ENCODE data around the gene REC8. TPM values are rescaled to one million over a fixed set of nuclear protein-coding genes. Genes with fewer than 3 reads are reported as not detected.
"Not testable (repeated sequence)": the region's sequence is repeated elsewhere in the genome, so short reads cannot be mapped to it uniquely, and the experiment has no call there.

REC8 gene
- total and polyA plus RNA-seq, 4 donors = 2.3 to 4.7 (median 3.8) TPM

GRCh38 chr14:24216345-24216699 is 44.4 kb downstream of the REC8 start:
- 92% methylated on average over 2 of the region's 2 CpGs for WGBS
- Histone ChIP-seq H3K27ac (ENCODE audit: low read depth in 1 of 2, low read length in 2 of 2) (no peak overlapping the region), H3K9me3 (ENCODE audit: control insufficient read depth in 4 of 4, low read length in 3 of 4) (no peaks in the 10 kb centered on the region), H3K4me3 (ENCODE audit: low read depth in 1 of 3, low read length in 3 of 3) (no peak overlapping the region), H3K9ac (ENCODE audit: low read depth in 1 of 2, low read length in 2 of 2) (no peak overlapping the region), H3K4me1 (ENCODE audit: control insufficient read depth in 4 of 4, insufficient read depth in 4 of 4, low read length in 3 of 4) (peaks cover 0 to 23% (median 8%) of the 10 kb centered on the region in 4 donors), H3K27me3 (ENCODE audit: control insufficient read depth in 4 of 4, insufficient read depth in 4 of 4, low read length in 3 of 4) (no peaks in the 10 kb centered on the region), H3K36me3 (ENCODE audit: control insufficient read depth in 4 of 4, insufficient read depth in 3 of 4, low read depth in 1 of 4, low read length in 3 of 4) (peaks cover 0 to 7% (median under 1%) of the 10 kb centered on the region in 4 donors)
- no peak for TF ChIP-seq FOXA2 (IDR thresholded peaks at IDR 0.05)
- no peak for TF ChIP-seq RXRA (IDR thresholded peaks at IDR 0.05)
- no peak for TF ChIP-seq CTCF (IDR thresholded peaks at IDR 0.05; ENCODE audit: low read depth, low read length, missing input control)
- no peak for TF ChIP-seq HNF4A (conservative IDR thresholded peaks at IDR 0.05)
- TF ChIP-seq MAX (IDR thresholded peaks at IDR 0.05) = no peak
- no peak for TF ChIP-seq ZBTB33 (IDR thresholded peaks at IDR 0.05)
- no peak for TF ChIP-seq GABPA (IDR thresholded peaks at IDR 0.05 in 1 of 2, conservative IDR thresholded peaks at IDR 0.05 in 1 of 2)
- no peak for TF ChIP-seq YY1 (IDR thresholded peaks at IDR 0.05)
- no peak for TF ChIP-seq JUND (IDR thresholded peaks at IDR 0.05)
- no peak for TF ChIP-seq FOXA1 (IDR thresholded peaks at IDR 0.05)
- no peak for TF ChIP-seq TAF1 (conservative IDR thresholded peaks at IDR 0.05)
- no peak for TF ChIP-seq REST (IDR thresholded peaks at IDR 0.05)
- no peak for TF ChIP-seq SP1 (IDR thresholded peaks at IDR 0.05)
- no peak for TF ChIP-seq ATF3 (IDR thresholded peaks at IDR 0.05)
- TF ChIP-seq RAD21 (IDR thresholded peaks at IDR 0.05) = no peak
- no peak for TF ChIP-seq NR2F2 (IDR thresholded peaks at IDR 0.05)
- no peak for TF ChIP-seq HNF4G (IDR thresholded peaks at IDR 0.05)
- no peak for TF ChIP-seq EGR1 (IDR thresholded peaks at IDR 0.05; ENCODE audit: low read depth in 2 of 2)
- no peak for DNase-seq (ENCODE audit: low spot score)

GRCh38 chr14:24216876-24217275 is 45.0 kb downstream of the REC8 start:
- not testable (repeated sequence) for H3K27me3 ChIP-seq (ENCODE audit: control insufficient read depth in 4 of 4, insufficient read depth in 4 of 4, low read length in 3 of 4); DNase-seq (ENCODE audit: low spot score); H3K9ac ChIP-seq (ENCODE audit: low read depth in 1 of 2, low read length in 2 of 2); H3K27ac ChIP-seq (ENCODE audit: low read depth in 1 of 2, low read length in 2 of 2); H3K4me3 ChIP-seq (ENCODE audit: low read depth in 1 of 3, low read length in 3 of 3); H3K36me3 ChIP-seq (ENCODE audit: control insufficient read depth in 4 of 4, insufficient read depth in 3 of 4, low read depth in 1 of 4, low read length in 3 of 4); H3K9me3 ChIP-seq (ENCODE audit: control insufficient read depth in 4 of 4, low read length in 3 of 4)
- peaks cover 0 to 23% (median 8%) of the 10 kb centered on the region in 4 donors for H3K4me1 ChIP-seq (ENCODE audit: control insufficient read depth in 4 of 4, insufficient read depth in 4 of 4, low read length in 3 of 4)
- 93% methylated on average over 1 of the region's 1 CpG for WGBS
